HCT116 (cell line): ENCODE data around the gene XDH. TPM values are rescaled to one million over a fixed set of nuclear protein-coding genes. Genes with fewer than 3 reads are reported as not detected.

Experiments used
- ATAC-seq: fragments of 200-7000 bp; cut with Tn5 transposase; 2 replicates; pipeline ENCODE4 v1.9.1; 2020; ENCODE audit warnings: mild to moderate bottlenecking, moderate library complexity
- BruUV-seq: library from RNA; stranded (reverse); fragments of 400-500 nt; replicated peaks from 2 replicates; lab custom pipeline; 2021; lab: Mats Ljungman, UMichigan
- CTCF ChIA-PET: fragments of 300-600 bp; sonication (Branson Sonifier 250); formaldehyde crosslinking; loops from one replicate; lab custom pipeline; 2021; ENCODE audit warnings: antibody characterized with exemption; lab: Charles Lee
- POLR2A ChIA-PET: fragments of 300-600, 350-600 bp; sonication (Branson Sonifier 250); formaldehyde crosslinking; loops from one replicate; lab custom pipeline; 2021; ENCODE audit warnings: antibody characterized with exemption; lab: Charles Lee
- RAD21 ChIA-PET, 2 experiments: fragments of 300-600 bp; sonication (Branson Sonifier 250); formaldehyde crosslinking; loops; one replicate each; lab custom pipeline; 2023; ENCODE audit warnings: low total read pairs in 2 of 2; ENCODE audit not compliant: uncharacterized antibody in 2 of 2, unreplicated experiment in 2 of 2, low non-redundant PET in 1 of 2; lab: Charles Lee
- DNase-seq: peaks from one replicate; pipeline ENCODE4 v3.0.0-alpha.2; 2010; ENCODE audit warnings: low read depth, low spot score
- H2AFZ ChIP-seq: fragments of 200-600 bp; shearing (Covaris generic), sonication (generic); 2 replicates; pipeline ENCODE4 v1.6.1; 2017; ENCODE audit warnings: low read depth, mixed run types, mixed read lengths, antibody characterized with exemption, low read length; ENCODE audit not compliant: poor library complexity, severe bottlenecking
- H3K27ac ChIP-seq: 2 replicates; pipeline ENCODE4 v1.5.1; 2012; ENCODE audit warnings: low read depth, low read length
- H3K27me3 ChIP-seq: fragments of 200-600 bp; sonication (generic); 2 replicates; pipeline ENCODE4 v1.6.1; 2016; ENCODE audit warnings: mixed run types, low read length, mixed read lengths; ENCODE audit not compliant: insufficient read depth
- H3K36me3 ChIP-seq, 2 experiments: fragments of 200-500 bp in 1 of 2; fragments of 200-600 bp in 1 of 2; sonication (Bioruptor generic) in 1 of 2; sonication (generic) in 1 of 2; 2 replicates each; pipeline versions ENCODE4 v1.5.1 to v1.6.1; 2014 to 2016; ENCODE audit warnings: low read length in 2 of 2, inconsistent platforms in 1 of 2, mixed read lengths in 1 of 2, mixed run types in 1 of 2; ENCODE audit not compliant: insufficient read depth in 2 of 2, control insufficient read depth in 1 of 2
- H3K4me1 ChIP-seq, 2 experiments: fragments of 200-600 bp in 1 of 2; sonication (generic) in 1 of 2; 2 replicates each; pipeline versions ENCODE4 v1.5.1 to v1.6.1; 2012 to 2017; ENCODE audit warnings: low read length in 2 of 2, inconsistent platforms in 1 of 2, mild to moderate bottlenecking in 1 of 2, mixed read lengths in 1 of 2, mixed run types in 1 of 2, moderate library complexity in 1 of 2; ENCODE audit not compliant: insufficient read depth in 2 of 2, control insufficient read depth in 1 of 2
- H3K4me2 ChIP-seq: fragments of 200-600 bp; sonication (generic); 2 replicates; pipeline ENCODE4 v1.6.1; 2017; ENCODE audit warnings: mixed run types, low read length, mixed read lengths
- H3K4me3 ChIP-seq, 2 experiments: fragments of 200-600 bp in 1 of 2; sonication (generic) in 1 of 2; replicated peaks in 1 of 2; 2 replicates each; pipeline ENCODE4 v1.5.1; 2011 to 2016; ENCODE audit warnings: low read length in 2 of 2, control low read depth in 1 of 2, low read depth in 1 of 2, mild to moderate bottlenecking in 1 of 2, mixed read lengths in 1 of 2, mixed run types in 1 of 2
- H3K79me2 ChIP-seq: fragments of 200-600 bp; sonication (generic); 2 replicates; pipeline ENCODE4 v1.6.1; 2017; ENCODE audit warnings: mild to moderate bottlenecking, mixed run types, low read length, moderate library complexity, mixed read lengths; ENCODE audit not compliant: insufficient read depth
- H3K9ac ChIP-seq: fragments of 200-600 bp; sonication (generic); 2 replicates; pipeline ENCODE4 v1.6.1; 2016; ENCODE audit warnings: low read length, mixed read lengths
- H3K9me2 ChIP-seq: fragments of 200-600 bp; sonication (generic), shearing (Covaris generic); 2 replicates; pipeline ENCODE4 v1.6.1; 2017; ENCODE audit warnings: mixed run types, mild to moderate bottlenecking, moderate library complexity; ENCODE audit not compliant: insufficient read depth
- H3K9me3 ChIP-seq, 2 experiments: fragments of 200-500 bp in 1 of 2; fragments of 200-600 bp in 1 of 2; sonication (Bioruptor generic) in 1 of 2; sonication (generic) in 1 of 2; 2 replicates each; pipeline ENCODE4 v1.6.1; 2014 to 2017; ENCODE audit warnings: low read length in 2 of 2, mixed read lengths in 2 of 2, inconsistent platforms in 1 of 2, low read depth in 1 of 2, mild to moderate bottlenecking in 1 of 2, mixed run types in 1 of 2, moderate library complexity in 1 of 2; ENCODE audit not compliant: control insufficient read depth in 1 of 2, insufficient read depth in 1 of 2
- H4K20me1 ChIP-seq: fragments of 200-600 bp; sonication (generic), shearing (Covaris generic); 2 replicates; pipeline ENCODE4 v1.6.1; 2017; ENCODE audit warnings: mixed run types, mild to moderate bottlenecking, moderate library complexity; ENCODE audit not compliant: insufficient read depth
- ATF3 ChIP-seq: IDR thresholded peaks from 2 replicates; pipeline ENCODE4 v1.6.1; 2012
- EZH2 ChIP-seq: fragments of 200-600 bp; sonication (generic); IDR thresholded peaks from 2 replicates; pipeline ENCODE4 v1.6.1; 2017; ENCODE audit warnings: antibody characterized with exemption, mixed run types
- JUND ChIP-seq: IDR thresholded peaks from 2 replicates; pipeline ENCODE4 v1.6.1; 2012
- MAX ChIP-seq: IDR thresholded peaks from 2 replicates; pipeline ENCODE4 v1.6.1; 2012
- POLR2A ChIP-seq: IDR thresholded peaks from 2 replicates; pipeline ENCODE4 v1.7.0; 2011; ENCODE audit warnings: borderline replicate concordance; ENCODE audit not compliant: insufficient read depth, insufficient read length; ENCODE audit errors: extremely low read depth
- RAD21 ChIP-seq: IDR thresholded peaks from 2 replicates; pipeline ENCODE4 v1.6.1; 2012; ENCODE audit warnings: low read depth, mild to moderate bottlenecking
- SIN3A ChIP-seq: IDR thresholded peaks from 2 replicates; pipeline ENCODE4 v1.6.1; 2012; ENCODE audit warnings: low read depth
- SP1 ChIP-seq: IDR thresholded peaks from 2 replicates; pipeline ENCODE4 v1.6.1; 2012; ENCODE audit warnings: low read depth
- SRF ChIP-seq: IDR thresholded peaks from 2 replicates; pipeline ENCODE4 v1.6.1; 2012; ENCODE audit warnings: low read depth
- TCF7L2 ChIP-seq: IDR thresholded peaks from 2 replicates; pipeline ENCODE4 v1.7.0; 2011; ENCODE audit warnings: borderline replicate concordance, inconsistent platforms; ENCODE audit not compliant: insufficient read depth, insufficient read length; ENCODE audit errors: extremely low read depth
- ZBTB33 ChIP-seq: IDR thresholded peaks from 2 replicates; pipeline ENCODE4 v1.6.1; 2011; ENCODE audit warnings: mild to moderate bottlenecking, low read length, moderate library complexity; ENCODE audit not compliant: insufficient replicate concordance; ENCODE audit errors: extremely low read depth
- ZNF274 ChIP-seq: fragments of 200-500 bp; sonication (Bioruptor generic); IDR thresholded peaks from 2 replicates; pipeline ENCODE4 v1.6.1; 2014; ENCODE audit warnings: mild to moderate bottlenecking, low read depth, low read length, inconsistent platforms
- intact Hi-C: fragments of 100-400 bp; cut with micrococcal nuclease; formaldehyde crosslinking; loops from 2 replicates; pipeline ENCODE4 v1.10.0; 2022
- total RNA-seq: library from RNA; stranded (reverse); gene quantifications from one replicate; pipeline ENCODE4 v1.2.1, GENCODE V29; 2021; ENCODE audit not compliant: unreplicated experiment

XDH gene
- total RNA-seq, 1 experiment from 2014 or later: 0.15 TPM

- Histone ChIP-seq H2AFZ (no peak overlapping the region), H3K27ac (no peak overlapping the region), H4K20me1 (no peaks in the 10 kb centered on the region), H3K4me3 (no peak overlapping the region), H3K9me3 (no peaks in the 10 kb centered on the region), H3K9me2 (no peaks in the 10 kb centered on the region), H3K9ac (no peak overlapping the region), H3K79me2 (no peaks in the 10 kb centered on the region), H3K4me1 (peaks cover 2 to 17% of the 10 kb centered on the region in 2 experiments; a peak in 3 of 4 replicates), H3K4me2 (no peak overlapping the region), H3K36me3 (no peaks in the 10 kb centered on the region), H3K27me3 (no peaks in the 10 kb centered on the region; the same call in 1 of the 2 replicates)
- ATAC-seq (no peak), DNase-seq (no peak)
- POLR2A ChIA-PET: no interaction called here
- intact Hi-C loops: no loop called here
- BruUV-seq: no TSS peak
- CTCF ChIA-PET: no interaction called here
- RAD21 ChIA-PET: no interaction called here
- TF ChIP-seq ZBTB33 (no peak), POLR2A (no peak), EZH2 (no peak), ATF3 (no peak), SP1 (no peak), RAD21 (no peak), TCF7L2 (no peak), SRF (no peak), ZNF274 (no peak), SIN3A (no peak), MAX (no peak), JUND (no peak)
Observed at GRCh38 chr2:31388736-31389135, 25.8 kb downstream of the XDH start.
